ENCODE measurements around the gene ERP44. TPM values are rescaled to one million over a fixed set of nuclear protein-coding genes. Genes with fewer than 3 reads are reported as not detected.

ERP44 gene
- total RNA-seq, 2 donors from 2014 or later, result 27.8 to 30.2 TPM

DNA sequence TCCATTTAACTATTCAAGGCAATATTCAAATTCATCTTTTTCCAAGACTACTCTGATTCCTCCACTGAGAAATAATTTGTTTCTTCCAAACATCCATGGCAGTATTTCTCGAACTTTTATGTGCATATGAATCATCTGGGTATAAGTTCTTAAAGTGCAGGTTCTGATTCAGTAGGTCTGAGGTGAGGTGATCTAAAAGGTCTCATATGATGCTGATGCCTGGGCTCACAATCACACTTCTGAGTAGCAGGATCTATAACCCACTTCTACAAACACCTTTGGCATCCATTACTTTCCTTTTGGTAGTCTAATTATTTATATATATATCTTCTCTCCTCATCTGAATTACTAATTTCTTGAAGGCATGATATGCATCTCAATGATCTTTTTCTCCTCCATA lies 7.2 kb downstream of the ERP44 start:
- TF ChIP-seq, protein P1, sequence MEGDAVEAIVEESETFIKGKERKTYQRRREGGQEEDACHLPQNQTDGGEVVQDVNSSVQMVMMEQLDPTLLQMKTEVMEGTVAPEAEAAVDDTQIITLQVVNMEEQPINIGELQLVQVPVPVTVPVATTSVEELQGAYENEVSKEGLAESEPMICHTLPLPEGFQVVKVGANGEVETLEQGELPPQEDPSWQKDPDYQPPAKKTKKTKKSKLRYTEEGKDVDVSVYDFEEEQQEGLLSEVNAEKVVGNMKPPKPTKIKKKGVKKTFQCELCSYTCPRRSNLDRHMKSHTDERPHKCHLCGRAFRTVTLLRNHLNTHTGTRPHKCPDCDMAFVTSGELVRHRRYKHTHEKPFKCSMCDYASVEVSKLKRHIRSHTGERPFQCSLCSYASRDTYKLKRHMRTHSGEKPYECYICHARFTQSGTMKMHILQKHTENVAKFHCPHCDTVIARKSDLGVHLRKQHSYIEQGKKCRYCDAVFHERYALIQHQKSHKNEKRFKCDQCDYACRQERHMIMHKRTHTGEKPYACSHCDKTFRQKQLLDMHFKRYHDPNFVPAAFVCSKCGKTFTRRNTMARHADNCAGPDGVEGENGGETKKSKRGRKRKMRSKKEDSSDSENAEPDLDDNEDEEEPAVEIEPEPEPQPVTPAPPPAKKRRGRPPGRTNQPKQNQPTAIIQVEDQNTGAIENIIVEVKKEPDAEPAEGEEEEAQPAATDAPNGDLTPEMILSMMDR (IDR thresholded peaks at IDR 0.05), result no peak
- intact Hi-C loops (cut with DNase I), result no loop called here
- Histone ChIP-seq H3K27me3 (no peaks in the 10 kb centered on the region), H3K4me1 (no peaks in the 10 kb centered on the region), H3K36me3 (no peaks in the 10 kb centered on the region), H3K27ac (no peak overlapping the region), H3K9me3 (no peaks in the 10 kb centered on the region), H3K4me3 (no peak overlapping the region), H3K9ac (ENCODE audit: low read depth in 2 of 2, low read length in 2 of 2) (no peak overlapping the region)
- DNase-seq, result no peak

DNA sequence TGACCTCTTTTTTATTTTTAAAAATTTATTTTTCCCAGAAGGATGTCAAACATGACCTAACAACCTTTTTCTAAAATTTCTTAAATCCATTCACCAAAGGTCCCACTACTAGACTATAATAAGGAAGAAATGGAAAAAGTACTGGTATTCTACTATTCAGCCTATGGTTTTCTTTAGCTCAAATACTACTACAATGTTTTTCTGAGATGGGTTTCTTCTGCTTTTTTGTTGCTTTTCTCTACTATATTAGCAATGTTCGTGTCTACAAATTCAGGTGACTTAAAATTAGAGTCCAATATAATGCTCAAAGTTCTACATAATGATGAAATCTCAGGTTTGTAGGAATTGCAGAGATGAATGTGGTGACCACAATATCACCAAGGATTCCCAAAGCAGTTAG lies 7.9 kb downstream of the ERP44 start:
- no peak overlapping the region for H3K9ac ChIP-seq (ENCODE audit: low read depth in 2 of 2, low read length in 2 of 2)
- intact Hi-C loops (cut with DNase I), result no loop called here
- H3K4me1 ChIP-seq, result no peaks in the 10 kb centered on the region
- H3K4me3 ChIP-seq, result no peak overlapping the region
- H3K27ac ChIP-seq, result no peak overlapping the region
- H3K9me3 ChIP-seq, result no peaks in the 10 kb centered on the region
- no peak for DNase-seq
- no peaks in the 10 kb centered on the region for H3K36me3 ChIP-seq
- H3K27me3 ChIP-seq, result no peaks in the 10 kb centered on the region
- TF ChIP-seq, protein P1 (IDR thresholded peaks at IDR 0.05), result no peak

DNA sequence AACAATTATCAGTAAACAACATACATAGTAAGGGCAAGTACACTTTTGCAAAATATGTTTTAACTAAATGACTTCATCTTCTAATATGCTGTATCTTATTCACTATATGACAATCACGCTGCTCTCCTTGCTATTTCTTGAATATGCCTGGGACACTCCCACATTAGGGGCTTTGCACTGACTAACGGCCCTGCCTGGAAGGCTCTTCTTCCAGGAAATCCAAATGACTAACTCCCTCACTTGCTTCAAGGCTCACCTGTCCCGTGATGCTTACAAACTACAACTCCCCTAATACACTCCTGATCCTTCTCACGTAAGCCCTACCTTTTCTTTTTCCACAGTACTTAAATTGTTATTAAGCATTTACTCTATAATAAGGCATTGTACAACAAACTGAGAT lies 10.6 kb downstream of the ERP44 start:
- no peaks in the 10 kb centered on the region for H3K4me1 ChIP-seq
- no peaks in the 10 kb centered on the region for H3K36me3 ChIP-seq
- no peak overlapping the region for H3K4me3 ChIP-seq
- TF ChIP-seq, protein P1 (IDR thresholded peaks at IDR 0.05), result no peak
- H3K27ac ChIP-seq, result no peak overlapping the region
- H3K27me3 ChIP-seq, result no peaks in the 10 kb centered on the region
- no peak overlapping the region for H3K9ac ChIP-seq (ENCODE audit: low read depth in 2 of 2, low read length in 2 of 2)
- no peak for DNase-seq
- H3K9me3 ChIP-seq, result no peaks in the 10 kb centered on the region
- intact Hi-C loops (cut with DNase I), result no loop called here

DNA sequence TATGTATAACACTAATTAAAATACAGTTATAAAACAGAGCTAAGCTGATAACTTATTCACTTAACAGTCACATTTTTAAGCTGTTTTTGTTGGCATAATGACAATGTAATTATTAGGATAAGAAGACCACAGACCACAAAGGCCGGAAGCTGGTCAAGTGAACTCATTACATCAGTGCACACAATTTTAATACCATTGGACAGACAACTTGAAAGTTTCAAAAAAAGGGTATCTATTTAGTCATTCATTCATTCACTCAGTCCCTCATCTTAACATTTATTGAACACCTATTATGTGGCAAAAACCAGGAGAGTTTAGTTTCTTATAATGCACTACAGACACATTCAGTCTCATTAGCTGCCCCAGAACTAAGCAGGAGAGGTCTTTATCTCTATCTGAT lies 11.6 kb downstream of the ERP44 start:
- DNase-seq, result no peak
- no peaks in the 10 kb centered on the region for H3K4me1 ChIP-seq
- H3K9ac ChIP-seq (ENCODE audit: low read depth in 2 of 2, low read length in 2 of 2), result no peak overlapping the region
- intact Hi-C loops (cut with DNase I), result no loop called here
- no peaks in the 10 kb centered on the region for H3K27me3 ChIP-seq
- TF ChIP-seq, protein P1 (IDR thresholded peaks at IDR 0.05), result no peak
- no peak overlapping the region for H3K4me3 ChIP-seq
- no peaks in the 10 kb centered on the region for H3K9me3 ChIP-seq
- no peaks in the 10 kb centered on the region for H3K36me3 ChIP-seq
- H3K27ac ChIP-seq, result no peak overlapping the region

DNA sequence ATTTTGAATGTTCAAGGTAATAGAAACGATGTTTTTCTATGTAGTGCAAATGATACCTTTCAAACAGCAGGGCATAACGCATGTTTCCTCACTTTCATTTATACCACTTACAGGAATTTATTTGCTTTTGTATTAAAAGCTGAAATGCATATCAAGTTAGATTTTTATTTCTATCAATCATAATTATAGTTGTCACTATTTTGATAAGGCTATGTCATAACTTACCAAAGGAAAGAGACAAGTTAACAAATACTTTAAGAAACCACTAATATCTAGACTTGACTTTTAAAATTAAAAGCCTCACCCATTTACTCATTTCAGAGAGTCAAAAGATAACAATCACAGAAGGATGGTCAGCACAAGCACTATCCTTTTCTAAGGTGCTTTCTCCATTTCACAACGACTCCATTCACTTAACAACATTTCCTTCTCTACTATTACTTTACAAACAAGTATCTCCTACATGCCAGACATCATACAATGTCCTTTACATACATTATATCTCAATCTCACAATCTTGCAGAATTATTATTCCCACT lies 12.6 kb downstream of the ERP44 start:
- intact Hi-C loops (cut with DNase I), result no loop called here
- TF ChIP-seq, protein P1 (IDR thresholded peaks at IDR 0.05), result no peak
- Histone ChIP-seq H3K4me3 (no peak overlapping the region), H3K36me3 (no peaks in the 10 kb centered on the region), H3K9ac (ENCODE audit: low read depth in 2 of 2, low read length in 2 of 2) (no peak overlapping the region), H3K27me3 (no peaks in the 10 kb centered on the region), H3K4me1 (no peaks in the 10 kb centered on the region), H3K9me3 (no peaks in the 10 kb centered on the region), H3K27ac (no peak overlapping the region)
- DNase-seq, result no peak

All from colonic mucosa (tissue), 4 donors.